ENCODE results near the gene KLHL5. TPM values are rescaled to one million over a fixed set of nuclear protein-coding genes. Genes with fewer than 3 reads are reported as not detected.

KLHL5 gene
- total and polyA plus RNA-seq, 9 of the 15 experiments (the other 6 are each of a cell fraction or from before 2014, with no cell fraction given): 8.0 to 30.8 (median 22.1) TPM

GRCh38 chr4:39104255-39104654, 42.2 kb downstream of the KLHL5 start:
- Histone ChIP-seq H3K27me3 (ENCODE audit: control insufficient read depth in 2 of 2, insufficient read depth in 2 of 2, low read length in 2 of 2) (no peaks in the 10 kb centered on the region), H3K27ac (ENCODE audit: extremely low read depth, low read depth, low read length) (no peak overlapping the region), H3K4me3 (no peak overlapping the region), H3K36me3 (ENCODE audit: control insufficient read depth, insufficient read depth, low read length) (peaks cover 9% of the 10 kb centered on the region; the same call in 2 of the 3 replicates), H3K9me1 (ENCODE audit: control insufficient read depth, insufficient read depth, low read length) (no peaks in the 10 kb centered on the region), H2AFZ (ENCODE audit: low read depth, low read length) (no peak overlapping the region), H3K79me2 (ENCODE audit: control insufficient read depth, insufficient read depth, low read length) (no peaks in the 10 kb centered on the region), H3K9me3 (replicated peaks; ENCODE audit: control insufficient read depth, insufficient read depth, low read depth, low read length) (no peaks in the 10 kb centered on the region), H3K4me2 (ENCODE audit: insufficient read depth, low read length) (no peak overlapping the region), H4K20me1 (replicated peaks; ENCODE audit: control insufficient read depth, insufficient read depth, low read length) (no peaks in the 10 kb centered on the region), H3K9ac (ENCODE audit: insufficient read depth in 1 of 2, low read depth in 2 of 2, low read length in 2 of 2) (no peak overlapping the region), H3K4me1 (replicated peaks in 1 of 2; ENCODE audit: control insufficient read depth in 2 of 2, insufficient read depth in 2 of 2, low read length in 2 of 2) (no peaks in the 10 kb centered on the region)
- in situ Hi-C loops (cut with MboI) (no loop called here), intact Hi-C loops (cut with micrococcal nuclease) (no loop called here)
- POLR2A ChIA-PET: interaction anchor here (0.7 kb wide), 1 partner anchor 28 kb away, joined by 3 read pairs; no protein-coding TSS in a partner anchor
- FAIRE-seq: no peak
- ATAC-seq: no peak
- CTCF ChIA-PET (ENCODE audit: low intra/inter-chr PET ratio): no interaction called here
- WGBS (ENCODE audit: insufficient coverage, low coverage, missing lambda C conversion rate): 64% methylated on average over 2 of the region's 2 CpGs
- no peak for TF ChIP-seq ZNF124 (CRISPR knock-in tag; IDR thresholded peaks at IDR 0.05)
- TF ChIP-seq KLF13 (tag; IDR thresholded peaks at IDR 0.05; ENCODE audit: borderline replicate concordance, low read depth): no peak
- no peak for TF ChIP-seq HMG20B (CRISPR knock-in tag; IDR thresholded peaks at IDR 0.05)
- TF ChIP-seq PKNOX1 (IDR thresholded peaks at IDR 0.05): no peak
- no peak for TF ChIP-seq MLX (CRISPR knock-in tag; conservative IDR thresholded peaks at IDR 0.05)
- TF ChIP-seq BCL6 (CRISPR knock-in tag; IDR thresholded peaks at IDR 0.05): no peak
- no TSS peak for BruUV-seq (replicated peaks)
- DNase-seq (ENCODE audit: extremely low read depth in 1 of 4, low spot score in 3 of 4): no peak
